Gastrocnemius medialis (tissue), 4 donors: ENCODE results near the gene SLC18A2.

ENCODE experiments used
- POLR2A ChIP-seq, 2 donors: fragments of 450-650 bp; IDR thresholded peaks; one replicate each; pipeline ENCODE4 v1.6.1; 2017; ENCODE audit warnings: antibody characterized with exemption in 2 of 2, mild to moderate bottlenecking in 2 of 2, moderate library complexity in 2 of 2
- TF ChIP-seq, protein P1 (sequence below), 5 experiments: fragments of 450-650 bp in 3 of 5; fragments of 200-600 bp in 2 of 5; sonication (generic) in 2 of 5; IDR thresholded peaks in 4 of 5; conservative IDR thresholded peaks in 1 of 5; 1 replicate in 4 of 5; 2 replicates in 1 of 5; pipeline ENCODE4 v1.5.1; 2016 to 2019; ENCODE audit warnings: antibody characterized with exemption in 5 of 5, mild to moderate bottlenecking in 3 of 5, moderate library complexity in 3 of 5

- TF ChIP-seq, protein P1, sequence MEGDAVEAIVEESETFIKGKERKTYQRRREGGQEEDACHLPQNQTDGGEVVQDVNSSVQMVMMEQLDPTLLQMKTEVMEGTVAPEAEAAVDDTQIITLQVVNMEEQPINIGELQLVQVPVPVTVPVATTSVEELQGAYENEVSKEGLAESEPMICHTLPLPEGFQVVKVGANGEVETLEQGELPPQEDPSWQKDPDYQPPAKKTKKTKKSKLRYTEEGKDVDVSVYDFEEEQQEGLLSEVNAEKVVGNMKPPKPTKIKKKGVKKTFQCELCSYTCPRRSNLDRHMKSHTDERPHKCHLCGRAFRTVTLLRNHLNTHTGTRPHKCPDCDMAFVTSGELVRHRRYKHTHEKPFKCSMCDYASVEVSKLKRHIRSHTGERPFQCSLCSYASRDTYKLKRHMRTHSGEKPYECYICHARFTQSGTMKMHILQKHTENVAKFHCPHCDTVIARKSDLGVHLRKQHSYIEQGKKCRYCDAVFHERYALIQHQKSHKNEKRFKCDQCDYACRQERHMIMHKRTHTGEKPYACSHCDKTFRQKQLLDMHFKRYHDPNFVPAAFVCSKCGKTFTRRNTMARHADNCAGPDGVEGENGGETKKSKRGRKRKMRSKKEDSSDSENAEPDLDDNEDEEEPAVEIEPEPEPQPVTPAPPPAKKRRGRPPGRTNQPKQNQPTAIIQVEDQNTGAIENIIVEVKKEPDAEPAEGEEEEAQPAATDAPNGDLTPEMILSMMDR (IDR thresholded peaks at IDR 0.05 in 4 of 5, conservative IDR thresholded peaks at IDR 0.05 in 1 of 5): no peak
- no peak for TF ChIP-seq POLR2A (IDR thresholded peaks at IDR 0.05)
These were observed 72.7 kb downstream of the SLC18A2 start for GRCh38 chr10:117313641-117314040.
